HepG2 (cell line): ENCODE measurements around the gene GNB3. TPM values are rescaled to one million over a fixed set of nuclear protein-coding genes. Genes with fewer than 3 reads are reported as not detected.

ENCODE experiments used
- AGO2 ChIP-seq: fragments of 200-400 bp; formaldehyde crosslinking; optimal IDR thresholded peaks from 2 replicates; pipeline ENCODE3; 2017; ENCODE audit warnings: mild to moderate bottlenecking, low read depth, low read length, moderate library complexity
- MTF1 ChIP-seq: sonication (generic); formaldehyde crosslinking; IDR thresholded peaks from 2 replicates; pipeline ENCODE4 v1.5.0; 2020; ENCODE audit warnings: missing genetic modification reagents
- RBFOX2 ChIP-seq: fragments of 200-400 bp; formaldehyde crosslinking; IDR thresholded peaks from 2 replicates; pipeline ENCODE4 v1.6.1; 2017; ENCODE audit warnings: low read depth, mild to moderate bottlenecking, low read length
- SAFB2 ChIP-seq: sonication (generic); formaldehyde crosslinking; IDR thresholded peaks from 2 replicates; pipeline ENCODE4 v1.5.1; 2020; ENCODE audit warnings: missing genetic modification reagents, low read depth, mild to moderate bottlenecking, borderline replicate concordance
- SMAD1 ChIP-seq: sonication (generic); formaldehyde crosslinking; IDR thresholded peaks from 2 replicates; pipeline ENCODE4 v1.4.0; 2020; ENCODE audit warnings: missing genetic modification reagents, low read depth, mild to moderate bottlenecking, borderline replicate concordance
- ZNF263 ChIP-seq: sonication (generic); formaldehyde crosslinking; IDR thresholded peaks from 2 replicates; pipeline ENCODE4 v1.4.0; 2020; ENCODE audit warnings: missing genetic modification reagents
- ZNF441 ChIP-seq: sonication (generic); formaldehyde crosslinking; IDR thresholded peaks from 2 replicates; pipeline ENCODE4 v1.7.0; 2021; ENCODE audit warnings: missing genetic modification reagents, borderline replicate concordance
- ZNF558 ChIP-seq: sonication (generic); formaldehyde crosslinking; IDR thresholded peaks from 2 replicates; pipeline ENCODE4 v1.9.0; 2022; ENCODE audit warnings: mild to moderate bottlenecking, missing genetic modification reagents, borderline replicate concordance
- polyA plus RNA-seq, 8 experiments: library from polyadenylated mRNA; depleted of rRNA in 3 of 8; stranded (reverse) in 7 of 8; unstranded in 1 of 8; fragments of >200 nt; fragmentation: Illumina TruSeq in 4 of 8; extraction: Trizol in 4 of 8; gene quantifications; 2 replicates each; pipeline versions ENCODE4 v1.2.1 to v1.2.3, GENCODE V29; 2011 to 2016; ENCODE audit warnings: low read depth in 4 of 8, missing spikeins in 1 of 8, mixed read lengths in 1 of 8; ENCODE audit not compliant: insufficient read depth in 1 of 8
- total RNA-seq, 5 experiments: library from RNA; depleted of rRNA; stranded (reverse); fragments of >200 nt; fragmentation: Illumina TruSeq; extraction: Trizol; gene quantifications; 2 replicates each; pipeline ENCODE4 v1.2.3, GENCODE V29; 2016; ENCODE audit warnings: low read depth in 1 of 5
- TF ChIP-seq, protein P1 (sequence below): sonication (generic); formaldehyde crosslinking; IDR thresholded peaks from 2 replicates; pipeline ENCODE4 v1.9.0; 2022; ENCODE audit warnings: missing genetic modification reagents, mild to moderate bottlenecking, borderline replicate concordance
- TF ChIP-seq, protein P2 (sequence below): sonication (generic); formaldehyde crosslinking; conservative IDR thresholded peaks from 2 replicates; pipeline ENCODE4 v1.8.0; 2022; ENCODE audit warnings: low read depth, missing genetic modification reagents
- TF ChIP-seq, protein P3 (sequence below): sonication (generic); formaldehyde crosslinking; IDR thresholded peaks from 2 replicates; pipeline ENCODE4 v1.4.0; 2020; ENCODE audit warnings: missing genetic modification reagents
- TF ChIP-seq, protein P4 (sequence below): sonication (generic); formaldehyde crosslinking; IDR thresholded peaks from 2 replicates; pipeline ENCODE4 v1.9.0; 2021; ENCODE audit warnings: missing genetic modification reagents, borderline replicate concordance
- TF ChIP-seq, protein P5 (sequence below): sonication (generic); formaldehyde crosslinking; IDR thresholded peaks from 2 replicates; pipeline ENCODE4 v1.8.0; 2022; ENCODE audit warnings: low read depth, missing genetic modification reagents
- TF ChIP-seq, protein P6 (sequence below): sonication (generic); formaldehyde crosslinking; IDR thresholded peaks from 2 replicates; pipeline ENCODE4 v1.5.1; 2020; ENCODE audit warnings: mild to moderate bottlenecking, missing genetic modification reagents, moderate library complexity

GNB3 gene
- total and polyA plus RNA-seq, 2 of the 13 experiments (the other 11 are each of a cell fraction or from before 2014, with no cell fraction given) = 1.3 to 3.6 TPM

DNA sequence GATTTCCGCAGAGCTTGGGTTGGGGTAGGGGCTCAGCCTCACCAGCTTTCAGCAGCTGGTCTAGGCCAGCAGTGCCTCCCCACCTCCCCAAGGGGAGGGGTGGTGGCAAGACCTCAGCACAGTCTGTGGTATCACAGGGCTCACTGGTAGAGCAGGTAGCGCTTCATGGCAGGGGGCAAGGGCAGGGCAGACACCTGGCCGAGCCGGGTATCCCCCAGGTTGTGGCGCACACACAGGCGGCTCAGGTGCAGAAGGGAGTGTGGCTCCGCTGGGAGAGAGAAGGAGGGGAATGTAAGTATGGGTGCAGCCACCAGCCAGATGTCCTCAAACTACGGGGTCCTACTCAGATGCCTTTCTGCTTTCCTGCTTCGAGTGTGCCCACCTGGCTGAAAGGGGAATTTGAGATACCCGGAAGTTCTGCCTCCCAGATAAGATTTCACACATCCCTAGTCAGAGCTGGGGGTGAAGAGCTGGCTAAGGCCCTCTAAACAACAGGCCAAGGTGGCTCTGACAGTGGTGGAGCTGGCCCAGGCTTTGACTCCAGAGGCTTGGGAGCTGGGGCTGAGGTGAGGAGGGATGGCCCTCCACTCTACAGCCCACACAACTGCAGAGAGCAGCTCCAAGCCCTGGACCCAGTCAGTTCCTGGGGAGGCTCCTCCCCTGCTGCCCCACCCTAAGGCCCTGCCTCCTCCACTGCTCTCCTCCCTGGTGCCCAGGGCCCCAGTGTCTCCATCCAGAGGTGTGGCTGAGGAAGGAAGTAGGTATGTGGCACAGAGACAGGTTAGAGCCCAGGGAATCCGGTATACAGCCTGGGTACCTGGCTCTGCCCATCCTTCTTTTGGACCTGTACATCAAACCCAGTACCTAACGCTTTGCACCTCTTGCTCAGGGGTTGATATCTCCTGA, 30.6 kb downstream of the GNB3 start (continued):
- TF ChIP-seq, protein P1, sequence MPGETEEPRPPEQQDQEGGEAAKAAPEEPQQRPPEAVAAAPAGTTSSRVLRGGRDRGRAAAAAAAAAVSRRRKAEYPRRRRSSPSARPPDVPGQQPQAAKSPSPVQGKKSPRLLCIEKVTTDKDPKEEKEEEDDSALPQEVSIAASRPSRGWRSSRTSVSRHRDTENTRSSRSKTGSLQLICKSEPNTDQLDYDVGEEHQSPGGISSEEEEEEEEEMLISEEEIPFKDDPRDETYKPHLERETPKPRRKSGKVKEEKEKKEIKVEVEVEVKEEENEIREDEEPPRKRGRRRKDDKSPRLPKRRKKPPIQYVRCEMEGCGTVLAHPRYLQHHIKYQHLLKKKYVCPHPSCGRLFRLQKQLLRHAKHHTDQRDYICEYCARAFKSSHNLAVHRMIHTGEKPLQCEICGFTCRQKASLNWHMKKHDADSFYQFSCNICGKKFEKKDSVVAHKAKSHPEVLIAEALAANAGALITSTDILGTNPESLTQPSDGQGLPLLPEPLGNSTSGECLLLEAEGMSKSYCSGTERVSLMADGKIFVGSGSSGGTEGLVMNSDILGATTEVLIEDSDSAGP (CRISPR knock-in tag) = peak; percentile 40; the same call in 1 of the 2 replicates
- TF ChIP-seq, protein P2, sequence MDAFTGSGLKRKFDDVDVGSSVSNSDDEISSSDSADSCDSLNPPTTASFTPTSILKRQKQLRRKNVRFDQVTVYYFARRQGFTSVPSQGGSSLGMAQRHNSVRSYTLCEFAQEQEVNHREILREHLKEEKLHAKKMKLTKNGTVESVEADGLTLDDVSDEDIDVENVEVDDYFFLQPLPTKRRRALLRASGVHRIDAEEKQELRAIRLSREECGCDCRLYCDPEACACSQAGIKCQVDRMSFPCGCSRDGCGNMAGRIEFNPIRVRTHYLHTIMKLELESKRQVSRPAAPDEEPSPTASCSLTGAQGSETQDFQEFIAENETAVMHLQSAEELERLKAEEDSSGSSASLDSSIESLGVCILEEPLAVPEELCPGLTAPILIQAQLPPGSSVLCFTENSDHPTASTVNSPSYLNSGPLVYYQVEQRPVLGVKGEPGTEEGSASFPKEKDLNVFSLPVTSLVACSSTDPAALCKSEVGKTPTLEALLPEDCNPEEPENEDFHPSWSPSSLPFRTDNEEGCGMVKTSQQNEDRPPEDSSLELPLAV (CRISPR knock-in tag) = no peak
- TF ChIP-seq, protein P3, sequence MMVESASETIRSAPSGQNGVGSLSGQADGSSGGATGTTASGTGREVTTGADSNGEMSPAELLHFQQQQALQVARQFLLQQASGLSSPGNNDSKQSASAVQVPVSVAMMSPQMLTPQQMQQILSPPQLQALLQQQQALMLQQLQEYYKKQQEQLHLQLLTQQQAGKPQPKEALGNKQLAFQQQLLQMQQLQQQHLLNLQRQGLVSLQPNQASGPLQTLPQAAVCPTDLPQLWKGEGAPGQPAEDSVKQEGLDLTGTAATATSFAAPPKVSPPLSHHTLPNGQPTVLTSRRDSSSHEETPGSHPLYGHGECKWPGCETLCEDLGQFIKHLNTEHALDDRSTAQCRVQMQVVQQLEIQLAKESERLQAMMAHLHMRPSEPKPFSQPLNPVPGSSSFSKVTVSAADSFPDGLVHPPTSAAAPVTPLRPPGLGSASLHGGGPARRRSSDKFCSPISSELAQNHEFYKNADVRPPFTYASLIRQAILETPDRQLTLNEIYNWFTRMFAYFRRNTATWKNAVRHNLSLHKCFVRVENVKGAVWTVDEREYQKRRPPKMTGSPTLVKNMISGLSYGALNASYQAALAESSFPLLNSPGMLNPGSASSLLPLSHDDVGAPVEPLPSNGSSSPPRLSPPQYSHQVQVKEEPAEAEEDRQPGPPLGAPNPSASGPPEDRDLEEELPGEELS (CRISPR knock-in tag) = no peak
- TF ChIP-seq ZNF558 (CRISPR knock-in tag) (0 out of 2 replicates have a peak, but pooled peaks have one; percentile 20), AGO2 (peak; percentile 98), SAFB2 (CRISPR knock-in tag) (peak; percentile 48; the same call in 1 of the 2 replicates), ZNF263 (CRISPR knock-in tag) (peak; percentile 58; the same call in 1 of the 2 replicates), ZNF441 (no peak), MTF1 (no peak), RBFOX2 (peak; percentile 75), SMAD1 (CRISPR knock-in tag) (no peak)
- TF ChIP-seq, protein P4, sequence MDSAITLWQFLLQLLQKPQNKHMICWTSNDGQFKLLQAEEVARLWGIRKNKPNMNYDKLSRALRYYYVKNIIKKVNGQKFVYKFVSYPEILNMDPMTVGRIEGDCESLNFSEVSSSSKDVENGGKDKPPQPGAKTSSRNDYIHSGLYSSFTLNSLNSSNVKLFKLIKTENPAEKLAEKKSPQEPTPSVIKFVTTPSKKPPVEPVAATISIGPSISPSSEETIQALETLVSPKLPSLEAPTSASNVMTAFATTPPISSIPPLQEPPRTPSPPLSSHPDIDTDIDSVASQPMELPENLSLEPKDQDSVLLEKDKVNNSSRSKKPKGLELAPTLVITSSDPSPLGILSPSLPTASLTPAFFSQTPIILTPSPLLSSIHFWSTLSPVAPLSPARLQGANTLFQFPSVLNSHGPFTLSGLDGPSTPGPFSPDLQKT (CRISPR knock-in tag) = no peak
- TF ChIP-seq, protein P5, sequence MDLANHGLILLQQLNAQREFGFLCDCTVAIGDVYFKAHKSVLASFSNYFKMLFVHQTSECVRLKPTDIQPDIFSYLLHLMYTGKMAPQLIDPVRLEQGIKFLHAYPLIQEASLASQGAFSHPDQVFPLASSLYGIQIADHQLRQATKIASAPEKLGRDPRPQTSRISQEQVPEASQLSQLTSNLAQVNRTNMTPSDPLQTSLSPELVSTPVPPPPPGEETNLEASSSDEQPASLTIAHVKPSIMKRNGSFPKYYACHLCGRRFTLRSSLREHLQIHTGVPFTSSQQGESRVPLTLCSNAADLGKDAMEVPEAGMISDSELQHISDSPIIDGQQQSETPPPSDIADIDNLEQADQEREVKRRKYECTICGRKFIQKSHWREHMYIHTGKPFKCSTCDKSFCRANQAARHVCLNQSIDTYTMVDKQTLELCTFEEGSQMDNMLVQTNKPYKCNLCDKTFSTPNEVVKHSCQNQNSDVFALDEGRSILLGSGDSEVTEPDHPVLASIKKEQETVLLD = no peak
- TF ChIP-seq, protein P6, sequence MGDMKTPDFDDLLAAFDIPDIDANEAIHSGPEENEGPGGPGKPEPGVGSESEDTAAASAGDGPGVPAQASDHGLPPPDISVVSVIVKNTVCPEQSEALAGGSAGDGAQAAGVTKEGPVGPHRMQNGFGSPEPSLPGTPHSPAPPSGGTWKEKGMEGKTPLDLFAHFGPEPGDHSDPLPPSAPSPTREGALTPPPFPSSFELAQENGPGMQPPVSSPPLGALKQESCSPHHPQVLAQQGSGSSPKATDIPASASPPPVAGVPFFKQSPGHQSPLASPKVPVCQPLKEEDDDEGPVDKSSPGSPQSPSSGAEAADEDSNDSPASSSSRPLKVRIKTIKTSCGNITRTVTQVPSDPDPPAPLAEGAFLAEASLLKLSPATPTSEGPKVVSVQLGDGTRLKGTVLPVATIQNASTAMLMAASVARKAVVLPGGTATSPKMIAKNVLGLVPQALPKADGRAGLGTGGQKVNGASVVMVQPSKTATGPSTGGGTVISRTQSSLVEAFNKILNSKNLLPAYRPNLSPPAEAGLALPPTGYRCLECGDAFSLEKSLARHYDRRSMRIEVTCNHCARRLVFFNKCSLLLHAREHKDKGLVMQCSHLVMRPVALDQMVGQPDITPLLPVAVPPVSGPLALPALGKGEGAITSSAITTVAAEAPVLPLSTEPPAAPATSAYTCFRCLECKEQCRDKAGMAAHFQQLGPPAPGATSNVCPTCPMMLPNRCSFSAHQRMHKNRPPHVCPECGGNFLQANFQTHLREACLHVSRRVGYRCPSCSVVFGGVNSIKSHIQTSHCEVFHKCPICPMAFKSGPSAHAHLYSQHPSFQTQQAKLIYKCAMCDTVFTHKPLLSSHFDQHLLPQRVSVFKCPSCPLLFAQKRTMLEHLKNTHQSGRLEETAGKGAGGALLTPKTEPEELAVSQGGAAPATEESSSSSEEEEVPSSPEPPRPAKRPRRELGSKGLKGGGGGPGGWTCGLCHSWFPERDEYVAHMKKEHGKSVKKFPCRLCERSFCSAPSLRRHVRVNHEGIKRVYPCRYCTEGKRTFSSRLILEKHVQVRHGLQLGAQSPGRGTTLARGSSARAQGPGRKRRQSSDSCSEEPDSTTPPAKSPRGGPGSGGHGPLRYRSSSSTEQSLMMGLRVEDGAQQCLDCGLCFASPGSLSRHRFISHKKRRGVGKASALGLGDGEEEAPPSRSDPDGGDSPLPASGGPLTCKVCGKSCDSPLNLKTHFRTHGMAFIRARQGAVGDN = peak; percentile 43
